Gastrocnemius medialis (tissue), 4 donors: ENCODE results near the gene PDE4D.

Experiments used
- POLR2A ChIP-seq, 2 donors: fragments of 450-650 bp; IDR thresholded peaks; one replicate each; pipeline ENCODE4 v1.6.1; 2017; ENCODE audit warnings: antibody characterized with exemption in 2 of 2, mild to moderate bottlenecking in 2 of 2, moderate library complexity in 2 of 2
- TF ChIP-seq, protein P1 (sequence below), 5 experiments: fragments of 450-650 bp in 3 of 5; fragments of 200-600 bp in 2 of 5; sonication (generic) in 2 of 5; IDR thresholded peaks in 4 of 5; conservative IDR thresholded peaks in 1 of 5; 1 replicate in 4 of 5; 2 replicates in 1 of 5; pipeline ENCODE4 v1.5.1; 2016 to 2019; ENCODE audit warnings: antibody characterized with exemption in 5 of 5, mild to moderate bottlenecking in 3 of 5, moderate library complexity in 3 of 5

- TF ChIP-seq, protein P1, sequence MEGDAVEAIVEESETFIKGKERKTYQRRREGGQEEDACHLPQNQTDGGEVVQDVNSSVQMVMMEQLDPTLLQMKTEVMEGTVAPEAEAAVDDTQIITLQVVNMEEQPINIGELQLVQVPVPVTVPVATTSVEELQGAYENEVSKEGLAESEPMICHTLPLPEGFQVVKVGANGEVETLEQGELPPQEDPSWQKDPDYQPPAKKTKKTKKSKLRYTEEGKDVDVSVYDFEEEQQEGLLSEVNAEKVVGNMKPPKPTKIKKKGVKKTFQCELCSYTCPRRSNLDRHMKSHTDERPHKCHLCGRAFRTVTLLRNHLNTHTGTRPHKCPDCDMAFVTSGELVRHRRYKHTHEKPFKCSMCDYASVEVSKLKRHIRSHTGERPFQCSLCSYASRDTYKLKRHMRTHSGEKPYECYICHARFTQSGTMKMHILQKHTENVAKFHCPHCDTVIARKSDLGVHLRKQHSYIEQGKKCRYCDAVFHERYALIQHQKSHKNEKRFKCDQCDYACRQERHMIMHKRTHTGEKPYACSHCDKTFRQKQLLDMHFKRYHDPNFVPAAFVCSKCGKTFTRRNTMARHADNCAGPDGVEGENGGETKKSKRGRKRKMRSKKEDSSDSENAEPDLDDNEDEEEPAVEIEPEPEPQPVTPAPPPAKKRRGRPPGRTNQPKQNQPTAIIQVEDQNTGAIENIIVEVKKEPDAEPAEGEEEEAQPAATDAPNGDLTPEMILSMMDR (IDR thresholded peaks at IDR 0.05 in 4 of 5, conservative IDR thresholded peaks at IDR 0.05 in 1 of 5): no peak
- TF ChIP-seq POLR2A (IDR thresholded peaks at IDR 0.05): no peak
Measured at GRCh38 chr5:59905188-59905587, 11.7 kb upstream of the PDE4D start.
